ENCODE results near the gene PRAMEF11. TPM values are rescaled to one million over a fixed set of nuclear protein-coding genes. Genes with fewer than 3 reads are reported as not detected.
"Not testable (repeated sequence)": the region's sequence is repeated elsewhere in the genome, so short reads cannot be mapped to it uniquely, and the experiment has no call there.

The PRAMEF11 gene
- not detected in 2 replicates for total RNA-seq (2014; rRNA removed; shearing (Covaris generic))
- polyA plus RNA-seq (2016; fragmentation: Nextera tagmentation; extraction: Ambion mirVana): not detected in 2 replicates

- in situ Hi-C loops (cut with MboI): not testable (repeated sequence)
These were observed at the start of gene PRAMEF11 for GRCh38 chr1:12831310-12831709. Gene PRAMEF11, minus strand, starts transcription at chr1:12831410. Its CDS starts 2,621 bp downstream, at chr1:12828789.

GRCh38 chr1:12878453-12878852 lies 47.2 kb upstream of the PRAMEF11 start:
- H3K27me3 ChIP-seq (replicated peaks; ENCODE audit: insufficient read depth); DNase-seq; H3K9me3 ChIP-seq (ENCODE audit: low read depth); H3F3A ChIP-seq (ENCODE audit: insufficient read depth); H3K9me2 ChIP-seq (ENCODE audit: insufficient read depth); H3K4me3 ChIP-seq; H4K20me1 ChIP-seq (ENCODE audit: insufficient read depth); H3K4me1 ChIP-seq (ENCODE audit: insufficient read depth); H3K27ac ChIP-seq; H2AFZ ChIP-seq; in situ Hi-C loops (cut with MboI); H3K4me2 ChIP-seq (ENCODE audit: unreplicated experiment); H3K36me3 ChIP-seq (ENCODE audit: low read depth); H3K79me2 ChIP-seq (ENCODE audit: insufficient read depth); H3K9ac ChIP-seq: not testable (repeated sequence)
- 14 to 28% methylated on average over 4 of the region's 4 CpGs for WGBS, 2 experiments (ENCODE audit: low coverage in 1 of 2, low lambda C conversion rate in 2 of 2, missing lambda C conversion rate in 2 of 2)

More at GRCh38 chr1:12831310-12831709, at the start of gene PRAMEF11:
- not testable (repeated sequence) for H3F3A ChIP-seq (ENCODE audit: insufficient read depth); H3K27ac ChIP-seq; H3K79me2 ChIP-seq (ENCODE audit: insufficient read depth); H3K27me3 ChIP-seq (replicated peaks; ENCODE audit: insufficient read depth); H4K20me1 ChIP-seq (ENCODE audit: insufficient read depth); H3K9ac ChIP-seq; H3K9me3 ChIP-seq (ENCODE audit: low read depth); H3K4me1 ChIP-seq (ENCODE audit: insufficient read depth); H3K4me2 ChIP-seq (ENCODE audit: unreplicated experiment); H3K36me3 ChIP-seq (ENCODE audit: low read depth); DNase-seq; H3K9me2 ChIP-seq (ENCODE audit: insufficient read depth); H3K4me3 ChIP-seq; H2AFZ ChIP-seq
- 14 to 25% methylated on average over 3 of the region's 3 CpGs for WGBS, 2 experiments (ENCODE audit: low coverage in 1 of 2, low lambda C conversion rate in 2 of 2, missing lambda C conversion rate in 2 of 2)

DNA sequence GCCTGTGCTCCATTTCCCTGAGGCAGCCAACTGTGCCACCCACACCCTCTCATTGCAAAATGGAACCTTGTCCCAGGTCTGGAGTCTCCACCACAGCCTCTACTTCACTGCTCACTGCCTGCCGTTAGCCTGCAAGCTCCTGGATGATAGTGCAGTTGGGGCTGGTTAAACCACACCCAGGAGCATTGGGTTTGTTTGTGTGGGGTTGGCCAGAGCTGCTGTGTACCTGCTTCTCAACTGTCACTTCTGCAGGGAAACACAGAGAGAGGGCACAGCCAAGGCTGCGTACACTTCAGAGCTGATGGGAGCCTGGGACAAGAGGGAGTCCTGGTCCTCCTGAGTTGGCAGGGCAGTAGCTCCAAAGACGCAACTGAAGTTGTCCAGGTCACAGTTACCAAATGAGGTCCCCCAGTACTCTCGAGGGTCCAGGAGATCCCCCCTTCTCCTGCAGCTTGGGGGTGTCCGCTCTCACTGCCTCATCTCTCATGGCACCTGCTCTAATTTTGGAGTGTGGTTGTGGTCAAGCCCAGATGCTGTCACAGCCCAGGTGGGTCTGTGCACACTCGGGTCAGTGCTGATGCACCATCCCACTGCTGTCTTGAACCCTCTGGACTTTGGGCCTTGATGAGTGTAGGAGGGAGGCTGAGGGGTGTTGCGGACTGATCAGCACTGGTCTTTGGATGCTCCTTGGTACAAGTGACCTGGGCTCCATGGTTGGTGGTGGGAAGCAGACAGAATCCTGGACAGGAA lies 32.1 kb upstream of the PRAMEF11 start:
- H3K9me3 ChIP-seq (ENCODE audit: low read depth); H3K4me2 ChIP-seq (ENCODE audit: unreplicated experiment); DNase-seq; H3K9me2 ChIP-seq (ENCODE audit: insufficient read depth); H3K9ac ChIP-seq; H3K36me3 ChIP-seq (ENCODE audit: low read depth); H3F3A ChIP-seq (ENCODE audit: insufficient read depth); H4K20me1 ChIP-seq (ENCODE audit: insufficient read depth); H3K79me2 ChIP-seq (ENCODE audit: insufficient read depth); H2AFZ ChIP-seq; H3K4me1 ChIP-seq (ENCODE audit: insufficient read depth); H3K27me3 ChIP-seq (replicated peaks; ENCODE audit: insufficient read depth); H3K4me3 ChIP-seq; in situ Hi-C loops (cut with MboI); H3K27ac ChIP-seq: not testable (repeated sequence)
- 11 to 23% methylated on average over 3 to 4 of the region's 7 CpGs for WGBS, 2 experiments (ENCODE audit: low coverage in 1 of 2, low lambda C conversion rate in 2 of 2, missing lambda C conversion rate in 2 of 2)

DNA sequence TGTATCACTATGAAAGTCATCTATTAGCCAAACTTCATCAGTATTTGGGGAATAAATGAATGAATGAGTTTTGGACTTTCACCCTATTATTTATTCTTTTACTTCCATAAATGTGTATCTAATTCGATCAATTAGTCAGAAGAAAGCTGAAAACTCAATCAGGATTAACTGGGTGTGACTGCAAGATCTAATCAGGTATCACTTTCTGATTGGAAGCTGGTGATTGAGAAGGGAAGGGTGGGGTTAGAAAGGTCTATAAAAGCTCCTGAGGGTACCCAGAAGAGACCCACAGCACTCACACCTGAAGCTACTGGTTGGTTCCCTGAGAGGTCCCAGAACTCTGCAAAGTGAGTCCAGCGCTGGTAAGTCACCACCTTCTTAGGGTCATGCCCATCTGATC lies 25.6 kb upstream of the PRAMEF11 start, which contains the start of gene PRAMEF2:
PRAMEF2 (plus strand) TSS at position 301 of the 400 bp plus-strand sequence. CDS start 1,924 bp downstream, outside the sequence.
- H3K79me2 ChIP-seq (ENCODE audit: insufficient read depth); H3K9me2 ChIP-seq (ENCODE audit: insufficient read depth); H3F3A ChIP-seq (ENCODE audit: insufficient read depth); in situ Hi-C loops (cut with MboI); H3K4me3 ChIP-seq; H3K4me1 ChIP-seq (ENCODE audit: insufficient read depth); H3K27me3 ChIP-seq (replicated peaks; ENCODE audit: insufficient read depth); H2AFZ ChIP-seq; H3K9me3 ChIP-seq (ENCODE audit: low read depth); H3K36me3 ChIP-seq (ENCODE audit: low read depth); H4K20me1 ChIP-seq (ENCODE audit: insufficient read depth); H3K9ac ChIP-seq; H3K27ac ChIP-seq; H3K4me2 ChIP-seq (ENCODE audit: unreplicated experiment); DNase-seq: not testable (repeated sequence)
- 10 to 13% methylated on average over 2 of the region's 2 CpGs for WGBS, 2 experiments (ENCODE audit: low coverage in 1 of 2, low lambda C conversion rate in 2 of 2, missing lambda C conversion rate in 2 of 2)

- TF ChIP-seq EZH2 (IDR thresholded peaks at IDR 0.05; ENCODE audit: insufficient read depth, poor library complexity, severe bottlenecking) (no peak), EZH2phosphoT487 (IDR thresholded peaks at IDR 0.05; ENCODE audit: insufficient read depth, low read depth) (no peak)
- no peak overlapping the region for H2AFZ ChIP-seq
These were observed 20.6 kb upstream of the PRAMEF11 start for GRCh38 chr1:12851779-12852178.

DNA sequence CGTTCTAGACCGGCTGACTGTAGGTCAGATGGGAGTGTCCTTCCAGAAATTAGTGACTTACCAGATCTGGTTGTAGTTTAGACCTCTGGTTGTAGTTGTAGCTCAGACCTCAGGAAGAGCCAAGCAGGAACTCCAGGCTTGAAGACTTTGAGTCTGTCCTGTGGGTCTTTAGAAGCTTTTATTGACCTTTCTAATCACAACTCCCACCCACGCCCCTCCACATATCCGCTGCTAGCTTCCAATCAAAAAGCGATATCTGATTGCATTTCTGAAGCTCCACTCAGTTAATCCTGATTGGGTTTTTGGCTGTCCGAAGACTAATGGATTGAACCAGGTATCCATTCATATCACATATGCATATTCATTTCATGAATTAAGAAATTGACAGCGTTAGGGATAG lies 17.4 kb upstream of the PRAMEF11 start, which contains the start of gene HNRNPCL1:
HNRNPCL1 (minus strand) TSS at position 101 of the 400 bp plus-strand sequence. CDS start 431 bp downstream, outside the sequence.
- DNase-seq; H3K9ac ChIP-seq; H3K9me2 ChIP-seq (ENCODE audit: insufficient read depth); H3K4me1 ChIP-seq (ENCODE audit: insufficient read depth); H3K27ac ChIP-seq; in situ Hi-C loops (cut with MboI); H2AFZ ChIP-seq; H3K27me3 ChIP-seq (replicated peaks; ENCODE audit: insufficient read depth); H3K4me3 ChIP-seq; H3K9me3 ChIP-seq (ENCODE audit: low read depth); H3K36me3 ChIP-seq (ENCODE audit: low read depth); H3K79me2 ChIP-seq (ENCODE audit: insufficient read depth); H3K4me2 ChIP-seq (ENCODE audit: unreplicated experiment); H4K20me1 ChIP-seq (ENCODE audit: insufficient read depth); H3F3A ChIP-seq (ENCODE audit: insufficient read depth): not testable (repeated sequence)
- 38 to 39% methylated on average over 7 of the region's 7 CpGs for WGBS, 2 experiments (ENCODE audit: low coverage in 1 of 2, low lambda C conversion rate in 2 of 2, missing lambda C conversion rate in 2 of 2)

More at GRCh38 chr1:12851779-12852178, 20.6 kb upstream of the PRAMEF11 start:
- Histone ChIP-seq H3K9me2 (ENCODE audit: insufficient read depth) (no peaks in the 10 kb centered on the region), H3K9ac (no peak overlapping the region), H4K20me1 (ENCODE audit: insufficient read depth) (no peaks in the 10 kb centered on the region), H3K9me3 (ENCODE audit: low read depth) (no peaks in the 10 kb centered on the region), H3F3A (ENCODE audit: insufficient read depth) (no peaks in the 10 kb centered on the region), H3K4me3 (no peak overlapping the region), H3K36me3 (ENCODE audit: low read depth) (no peaks in the 10 kb centered on the region), H3K4me2 (ENCODE audit: unreplicated experiment) (no peak overlapping the region), H3K27ac (no peak overlapping the region; the same call in 1 of the 2 replicates), H3K4me1 (ENCODE audit: insufficient read depth) (no peaks in the 10 kb centered on the region), H3K79me2 (ENCODE audit: insufficient read depth) (no peaks in the 10 kb centered on the region), H3K27me3 (replicated peaks; ENCODE audit: insufficient read depth) (no peaks in the 10 kb centered on the region)
- in situ Hi-C loops (cut with MboI): no loop called here
- 23 to 24% methylated on average over 4 of the region's 4 CpGs for WGBS, 2 experiments (ENCODE audit: low coverage in 1 of 2, low lambda C conversion rate in 2 of 2, missing lambda C conversion rate in 2 of 2)
- peak; percentile 45 for DNase-seq

DNA sequence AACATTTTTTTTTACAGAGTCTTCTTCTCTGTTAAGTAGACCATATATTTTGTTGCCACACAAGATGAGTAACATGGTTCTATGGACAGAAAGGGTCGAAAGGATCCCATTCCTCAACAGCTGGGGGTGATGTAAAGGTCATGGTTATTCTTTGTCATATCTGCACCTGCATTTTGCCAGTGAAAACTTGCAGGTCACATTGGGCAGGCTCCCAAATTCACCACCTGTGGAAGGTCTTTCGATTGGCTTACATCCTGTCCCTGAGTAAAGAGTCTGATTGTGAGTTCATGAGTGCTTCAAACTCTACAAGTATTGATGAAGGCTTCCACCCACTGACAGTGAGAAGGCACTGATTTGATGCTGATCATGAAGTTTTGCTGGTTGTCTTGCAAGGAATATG lies 2.0 kb upstream of the PRAMEF11 start:
- H3F3A ChIP-seq (ENCODE audit: insufficient read depth); H3K79me2 ChIP-seq (ENCODE audit: insufficient read depth); H3K9me2 ChIP-seq (ENCODE audit: insufficient read depth); H4K20me1 ChIP-seq (ENCODE audit: insufficient read depth); H3K4me3 ChIP-seq; H3K9ac ChIP-seq; H3K27ac ChIP-seq; H3K4me2 ChIP-seq (ENCODE audit: unreplicated experiment); H2AFZ ChIP-seq; H3K36me3 ChIP-seq (ENCODE audit: low read depth); H3K9me3 ChIP-seq (ENCODE audit: low read depth); H3K27me3 ChIP-seq (replicated peaks; ENCODE audit: insufficient read depth); DNase-seq; in situ Hi-C loops (cut with MboI); H3K4me1 ChIP-seq (ENCODE audit: insufficient read depth): not testable (repeated sequence)
- 6 to 12% methylated on average over 2 of the region's 2 CpGs for WGBS, 2 experiments (ENCODE audit: low coverage in 1 of 2, low lambda C conversion rate in 2 of 2, missing lambda C conversion rate in 2 of 2)
